DND-41 (cell line): ENCODE data around the gene MROH2A.

Source experiments
- EZH2 ChIP-seq: IDR thresholded peaks from 3 replicates; pipeline ENCODE4 v1.6.1; 2012; ENCODE audit warnings: borderline replicate concordance, low read depth, mild to moderate bottlenecking, moderate library complexity, low read length, inconsistent platforms; ENCODE audit not compliant: severe bottlenecking
- TF ChIP-seq, protein P1 (sequence below): IDR thresholded peaks from 2 replicates; pipeline ENCODE4 v1.5.1; 2012; ENCODE audit warnings: borderline replicate concordance, low read length, moderate library complexity, mild to moderate bottlenecking; ENCODE audit not compliant: poor library complexity, severe bottlenecking; ENCODE audit errors: extremely low read depth

GRCh38 chr2:233817361-233817911, 39.3 kb downstream of the MROH2A start:
- TF ChIP-seq EZH2: no peak
- TF ChIP-seq, protein P1, sequence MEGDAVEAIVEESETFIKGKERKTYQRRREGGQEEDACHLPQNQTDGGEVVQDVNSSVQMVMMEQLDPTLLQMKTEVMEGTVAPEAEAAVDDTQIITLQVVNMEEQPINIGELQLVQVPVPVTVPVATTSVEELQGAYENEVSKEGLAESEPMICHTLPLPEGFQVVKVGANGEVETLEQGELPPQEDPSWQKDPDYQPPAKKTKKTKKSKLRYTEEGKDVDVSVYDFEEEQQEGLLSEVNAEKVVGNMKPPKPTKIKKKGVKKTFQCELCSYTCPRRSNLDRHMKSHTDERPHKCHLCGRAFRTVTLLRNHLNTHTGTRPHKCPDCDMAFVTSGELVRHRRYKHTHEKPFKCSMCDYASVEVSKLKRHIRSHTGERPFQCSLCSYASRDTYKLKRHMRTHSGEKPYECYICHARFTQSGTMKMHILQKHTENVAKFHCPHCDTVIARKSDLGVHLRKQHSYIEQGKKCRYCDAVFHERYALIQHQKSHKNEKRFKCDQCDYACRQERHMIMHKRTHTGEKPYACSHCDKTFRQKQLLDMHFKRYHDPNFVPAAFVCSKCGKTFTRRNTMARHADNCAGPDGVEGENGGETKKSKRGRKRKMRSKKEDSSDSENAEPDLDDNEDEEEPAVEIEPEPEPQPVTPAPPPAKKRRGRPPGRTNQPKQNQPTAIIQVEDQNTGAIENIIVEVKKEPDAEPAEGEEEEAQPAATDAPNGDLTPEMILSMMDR: no peak
